ENCODE results near the gene CD3G. TPM values are rescaled to one million over a fixed set of nuclear protein-coding genes. Genes with fewer than 3 reads are reported as not detected.

Gene CD3G
- total and polyA plus RNA-seq, 9 of the 15 experiments (the other 6 are each of a cell fraction or from before 2014, with no cell fraction given): 0.30 to 1.7 (median 0.47) TPM

- no peak for TF ChIP-seq GATA2 (CRISPR knock-in tag; IDR thresholded peaks at IDR 0.05)
- TF ChIP-seq ZNF140 (CRISPR knock-in tag; IDR thresholded peaks at IDR 0.05): no peak
- TF ChIP-seq KLF1 (tag; IDR thresholded peaks at IDR 0.05): 0 out of 2 replicates have a peak, but pooled peaks have one; percentile 25
- no peak for TF ChIP-seq FOS (IDR thresholded peaks at IDR 0.05; ENCODE audit: extremely low read depth, insufficient read length)
- no peak for TF ChIP-seq CLOCK (CRISPR knock-in tag; IDR thresholded peaks at IDR 0.05; ENCODE audit: borderline replicate concordance)
- TF ChIP-seq FOXK2 (conservative IDR thresholded peaks at IDR 0.05 in 1 of 2, IDR thresholded peaks at IDR 0.05 in 1 of 2; ENCODE audit: low read depth in 2 of 2): peak in 1 of 2 experiments; percentile 94; a peak in 2 of 4 replicates
- no peak for TF ChIP-seq ZNF830 (CRISPR knock-in tag; IDR thresholded peaks at IDR 0.05)
- TF ChIP-seq SMARCC2 (IDR thresholded peaks at IDR 0.05; ENCODE audit: low read depth): no peak
- no peak for TF ChIP-seq FUS (optimal IDR thresholded peaks at IDR 0.05; ENCODE audit: low read depth, low read length)
- TF ChIP-seq PURB (CRISPR knock-in tag; IDR thresholded peaks at IDR 0.05; ENCODE audit: low read depth): no peak
- no peak for TF ChIP-seq ELK3 (CRISPR knock-in tag; IDR thresholded peaks at IDR 0.05)
- no peak for TF ChIP-seq PHB2 (IDR thresholded peaks at IDR 0.05; ENCODE audit: low read depth)
- no peak; the same call in 1 of the 2 replicates for TF ChIP-seq E2F3 (CRISPR knock-in tag; IDR thresholded peaks at IDR 0.05)
- no peak for TF ChIP-seq XRCC4 (IDR thresholded peaks at IDR 0.05; ENCODE audit: extremely low read depth, insufficient read depth, insufficient read length)
- peak; percentile 60 for TF ChIP-seq TAF1 (IDR thresholded peaks at IDR 0.05; ENCODE audit: control insufficient read depth, extremely low read depth, insufficient read depth, low read length, severe bottlenecking)
- TF ChIP-seq HDAC3 (IDR thresholded peaks at IDR 0.05; ENCODE audit: borderline replicate concordance, partially characterized antibody): no peak
- no peak for TF ChIP-seq TFE3 (CRISPR knock-in tag; IDR thresholded peaks at IDR 0.05)
- no peak for TF ChIP-seq ZFP30 (CRISPR knock-in tag; IDR thresholded peaks at IDR 0.05; ENCODE audit: borderline replicate concordance)
- no peak for TF ChIP-seq PTBP1 (IDR thresholded peaks at IDR 0.05; ENCODE audit: low read depth, low read length)
- TF ChIP-seq RBBP5 (IDR thresholded peaks at IDR 0.05; ENCODE audit: borderline replicate concordance, insufficient read depth, low read length, poor library complexity, severe bottlenecking): peak; percentile 99
- no peak for TF ChIP-seq CHD1 (IDR thresholded peaks at IDR 0.05; ENCODE audit: low read length)
- no peak for TF ChIP-seq RBM25 (IDR thresholded peaks at IDR 0.05; ENCODE audit: low read depth, low read length, severe bottlenecking)
- TF ChIP-seq NELFE (IDR thresholded peaks at IDR 0.05; ENCODE audit: insufficient read depth, insufficient read length): no peak
Measured at GRCh38 chr11:118401151-118401879, 57.2 kb downstream of the CD3G start, which contains the start of gene ATP5MG (continued).
